IMR-90 (cell line): ENCODE measurements around the gene MPST. TPM values are rescaled to one million over a fixed set of nuclear protein-coding genes. Genes with fewer than 3 reads are reported as not detected.

Experiments
- ATAC-seq: fragments of 200-7000 bp; cut with Tn5 transposase; 2 replicates; pipeline ENCODE4 v1.9.1; 2020; ENCODE audit warnings: low read depth, mild to moderate bottlenecking, moderate library complexity
- BruUV-seq: library from RNA; stranded (reverse); fragments of 400-500 nt; replicated peaks from 2 replicates; lab custom pipeline; 2021; lab: Mats Ljungman, UMichigan
- CTCF ChIA-PET: fragments of 300-600 bp; formaldehyde crosslinking; extraction: SDS; loops from one replicate; lab custom pipeline; 2021; ENCODE audit warnings: antibody characterized with exemption; lab: Yijun Ruan, JAX
- POLR2A ChIA-PET: fragments of 300-600 bp; sonication (Branson Sonifier 250); formaldehyde crosslinking; loops from one replicate; lab custom pipeline; 2022; ENCODE audit warnings: antibody characterized with exemption; ENCODE audit not compliant: unreplicated experiment; lab: Charles Lee
- DNase-seq: peaks from one replicate; pipeline ENCODE4 v3.0.0; 2013
- H2AFZ ChIP-seq: replicated peaks from 2 replicates; pipeline ENCODE3; 2013; ENCODE audit warnings: low read length, mild to moderate bottlenecking; ENCODE audit not compliant: poor library complexity
- H2AK5ac ChIP-seq: 2 replicates; pipeline ENCODE4 v1.6.1; 2013; ENCODE audit warnings: low read depth, low read length, inconsistent platforms
- H2AK9ac ChIP-seq: replicated peaks from 2 replicates; pipeline ENCODE3; 2013; ENCODE audit warnings: mild to moderate bottlenecking, low read depth, low read length, moderate library complexity; ENCODE audit not compliant: poor library complexity
- H2BK120ac ChIP-seq: 2 replicates; pipeline ENCODE4 v1.6.1; 2013; ENCODE audit warnings: low read depth, low read length, inconsistent platforms
- H2BK15ac ChIP-seq: 3 replicates; pipeline ENCODE4 v1.6.1; 2013; ENCODE audit warnings: low read depth, low read length, inconsistent platforms
- H2BK20ac ChIP-seq: 2 replicates; pipeline ENCODE4 v1.6.1; 2013; ENCODE audit warnings: low read depth, mild to moderate bottlenecking, inconsistent platforms, low read length, moderate library complexity
- H2BK5ac ChIP-seq: 2 replicates; pipeline ENCODE4 v1.6.1; 2013; ENCODE audit warnings: mild to moderate bottlenecking, low read depth, low read length, inconsistent platforms; ENCODE audit not compliant: poor library complexity, severe bottlenecking
- H3K14ac ChIP-seq: replicated peaks from 2 replicates; pipeline ENCODE4 v1.6.1; 2013; ENCODE audit warnings: low read depth, low read length, inconsistent platforms
- H3K18ac ChIP-seq: 2 replicates; pipeline ENCODE4 v1.6.1; 2013; ENCODE audit warnings: low read depth, low read length, control low read depth
- H3K23ac ChIP-seq: 2 replicates; pipeline ENCODE4 v1.6.1; 2013; ENCODE audit warnings: low read depth, low read length, inconsistent platforms
- H3K27ac ChIP-seq: 2 replicates; pipeline ENCODE4 v1.5.1; 2013; ENCODE audit warnings: mild to moderate bottlenecking, control low read depth, low read length; ENCODE audit not compliant: insufficient read depth
- H3K27me3 ChIP-seq: 2 replicates; pipeline ENCODE4 v1.6.1; 2013; ENCODE audit warnings: low read length; ENCODE audit not compliant: control insufficient read depth, insufficient read depth
- H3K36me3 ChIP-seq: 2 replicates; pipeline ENCODE4 v1.6.1; 2013; ENCODE audit warnings: low read length, mixed read lengths; ENCODE audit not compliant: control insufficient read depth, insufficient read depth
- H3K4ac ChIP-seq: 2 replicates; pipeline ENCODE4 v1.6.1; 2013; ENCODE audit warnings: low read depth, low read length, inconsistent platforms
- H3K4me1 ChIP-seq: 2 replicates; pipeline ENCODE4 v1.6.1; 2013; ENCODE audit warnings: low read length, mixed read lengths; ENCODE audit not compliant: control insufficient read depth, insufficient read depth
- H3K4me2 ChIP-seq: 2 replicates; pipeline ENCODE4 v1.6.1; 2013; ENCODE audit warnings: low read depth, mild to moderate bottlenecking, control low read depth, low read length, moderate library complexity
- H3K4me3 ChIP-seq: 2 replicates; pipeline ENCODE4 v1.5.1; 2013; ENCODE audit warnings: low read depth, mild to moderate bottlenecking, control low read depth, low read length, moderate library complexity; ENCODE audit not compliant: insufficient read depth
- H3K56ac ChIP-seq: 2 replicates; pipeline ENCODE4 v1.6.1; 2013; ENCODE audit warnings: low read length, inconsistent platforms; ENCODE audit not compliant: insufficient read depth; ENCODE audit errors: extremely low read depth
- H3K79me1 ChIP-seq, 2 experiments: 2 replicates each; pipeline ENCODE4 v1.6.1; 2013; ENCODE audit warnings: low read length in 2 of 2, inconsistent platforms in 1 of 2, low read depth in 1 of 2
- H3K9ac ChIP-seq: 2 replicates; pipeline ENCODE4 v1.6.1; 2013; ENCODE audit warnings: low read depth, low read length, control low read depth
- H3K9me1 ChIP-seq: 2 replicates; pipeline ENCODE4 v1.6.1; 2013; ENCODE audit warnings: low read length, inconsistent platforms; ENCODE audit not compliant: insufficient read depth
- H3K9me3 ChIP-seq: 2 replicates; pipeline ENCODE4 v1.6.1; 2013; ENCODE audit warnings: low read length; ENCODE audit not compliant: control insufficient read depth, insufficient read depth
- H4K20me1 ChIP-seq: 2 replicates; pipeline ENCODE4 v1.6.1; 2013; ENCODE audit warnings: low read length, inconsistent platforms; ENCODE audit not compliant: insufficient read depth
- H4K5ac ChIP-seq: 2 replicates; pipeline ENCODE4 v1.6.1; 2013; ENCODE audit warnings: mild to moderate bottlenecking, low read depth, low read length, control low read depth
- H4K8ac ChIP-seq, 2 experiments: 2 replicates each; pipeline ENCODE4 v1.6.1; 2013; ENCODE audit warnings: low read depth in 2 of 2, low read length in 2 of 2, control low read depth in 1 of 2, inconsistent platforms in 1 of 2
- H4K91ac ChIP-seq: 2 replicates; pipeline ENCODE4 v1.6.1; 2013; ENCODE audit warnings: low read depth, low read length, inconsistent platforms; ENCODE audit not compliant: insufficient read depth
- CEBPB ChIP-seq: IDR thresholded peaks from 2 replicates; pipeline ENCODE4 v1.6.1; 2012; ENCODE audit warnings: low read depth, low read length, improper control_type of control experiment
- FOS ChIP-seq: fragments of 150-350 bp; IDR thresholded peaks from 2 replicates; pipeline ENCODE4 v1.6.1; 2016; ENCODE audit warnings: low read depth, low read length
- MAFK ChIP-seq: IDR thresholded peaks from 2 replicates; pipeline ENCODE4 v1.6.1; 2012; ENCODE audit warnings: low read depth, low read length, improper control_type of control experiment
- MAZ ChIP-seq: IDR thresholded peaks from 2 replicates; pipeline ENCODE4 v1.6.1; 2012; ENCODE audit warnings: low read depth, mild to moderate bottlenecking, low read length, improper control_type of control experiment, moderate library complexity, borderline replicate concordance
- NFE2L2 ChIP-seq: fragments of 150-350 bp; IDR thresholded peaks from 2 replicates; pipeline ENCODE4 v1.6.1; 2016; ENCODE audit warnings: low read depth, mild to moderate bottlenecking, low read length
- POLR2A ChIP-seq: IDR thresholded peaks from 2 replicates; pipeline ENCODE4 v1.6.1; 2012; ENCODE audit warnings: mild to moderate bottlenecking, low read depth, low read length
- RAD21 ChIP-seq: IDR thresholded peaks from 2 replicates; pipeline ENCODE4 v1.6.1; 2012; ENCODE audit warnings: low read length, improper control_type of control experiment
- SMC3 ChIP-seq: fragments of 150-350 bp; IDR thresholded peaks from 2 replicates; pipeline ENCODE4 v1.6.1; 2016; ENCODE audit warnings: low read depth, mild to moderate bottlenecking, antibody characterized with exemption, low read length, moderate library complexity
- WGBS, 2 experiments: methylation state at CpG; one replicate each; pipeline versions ENCODE4 v1.1.5 to v1.1.7; 2013; ENCODE audit warnings: missing lambda C conversion rate in 2 of 2; ENCODE audit not compliant: insufficient read length in 1 of 2; ENCODE audit errors: extremely low coverage in 2 of 2; 5-methylcytosine and 5-hydroxymethylcytosine counted together
- dilution Hi-C: fragments of 300-500 bp; cut with HindIII; formaldehyde crosslinking; loops from one replicate; pipeline ENCODE4 v1.14.3; 2018; ENCODE audit warnings: low sequenced_read_pairs; ENCODE audit not compliant: unreplicated experiment
- in situ Hi-C: fragments of 300-500 bp; cut with MboI; formaldehyde crosslinking; loops from 3 replicates; pipeline ENCODE4 v1.14.3; 2019; ENCODE audit warnings: low sequenced_read_pairs, inconsistent platforms, mixed read lengths
- intact Hi-C: fragments of 100-400 bp; cut with micrococcal nuclease; formaldehyde crosslinking; loops from 2 replicates; pipeline ENCODE4 v1.10.0; 2022
- polyA plus RNA-seq, 3 experiments: library from polyadenylated mRNA; depleted of rRNA; stranded (reverse); fragments of >200 nt; gene quantifications; 2 replicates each; pipeline ENCODE4 v1.2.3, GENCODE V29; 2012; ENCODE audit warnings: low replicate concordance in 1 of 3
- total RNA-seq: library from RNA; depleted of rRNA; stranded (reverse); fragments of >200 nt; gene quantifications from 2 replicates; pipeline ENCODE4 v1.2.3, GENCODE V29; 2012
- TF ChIP-seq, protein P1 (sequence below): fragments of 150-350 bp; IDR thresholded peaks from 2 replicates; pipeline ENCODE4 v1.6.1; 2017; ENCODE audit warnings: mild to moderate bottlenecking, antibody characterized with exemption, low read length, low read depth
- TF ChIP-seq, protein P2 (sequence below): conservative IDR thresholded peaks from 2 replicates; pipeline ENCODE4 v1.5.1; 2012; ENCODE audit warnings: mild to moderate bottlenecking, low read depth, low read length, improper control_type of control experiment

MPST gene
- total and polyA plus RNA-seq, 2 of the 4 experiments (the other 2 are of a cell fraction) = 19.2 to 43.0 TPM

- BruUV-seq = no TSS peak
- H4K5ac ChIP-seq = no peak overlapping the region
- H3K9me1 ChIP-seq = no peaks in the 10 kb centered on the region
- H3K9ac ChIP-seq = no peak overlapping the region
- no peak for ATAC-seq
- H2BK120ac ChIP-seq = no peak overlapping the region
- CTCF ChIA-PET = no interaction called here
- peaks cover 6% of the 10 kb centered on the region; the same call in 1 of the 2 replicates for H3K27me3 ChIP-seq
- H3K9me3 ChIP-seq = no peaks in the 10 kb centered on the region
- H3K14ac ChIP-seq = no peak overlapping the region
- no peak overlapping the region for H3K56ac ChIP-seq
- H2BK5ac ChIP-seq = no peak overlapping the region
- H3K4me1 ChIP-seq = no peaks in the 10 kb centered on the region
- dilution Hi-C loops (no loop called here), intact Hi-C loops (no loop called here), in situ Hi-C loops (no loop called here)
- no peak overlapping the region for H2BK15ac ChIP-seq
- no peaks in the 10 kb centered on the region for H3K79me1 ChIP-seq
- H2BK20ac ChIP-seq = no peak overlapping the region
- no peak overlapping the region for H2AK5ac ChIP-seq
- no peak overlapping the region for H4K91ac ChIP-seq
- no peak overlapping the region for H3K27ac ChIP-seq
- H3K18ac ChIP-seq = no peak overlapping the region
- H2AK9ac ChIP-seq = no peak overlapping the region
- no peak overlapping the region for H4K8ac ChIP-seq
- 88% methylated on average over 22 of the region's 28 CpGs; no CpG with 5 or more reads in 1 of the 2 experiments for WGBS, 2 experiments
- no peak overlapping the region for H3K4me2 ChIP-seq
- H3K36me3 ChIP-seq = peaks cover 8% of the 10 kb centered on the region
- H3K4ac ChIP-seq = no peak overlapping the region
- DNase-seq = no peak
- no peaks in the 10 kb centered on the region for H4K20me1 ChIP-seq
- TF ChIP-seq RAD21 = no peak
- TF ChIP-seq SMC3 = no peak
- TF ChIP-seq MAZ = no peak
- TF ChIP-seq, protein P1, sequence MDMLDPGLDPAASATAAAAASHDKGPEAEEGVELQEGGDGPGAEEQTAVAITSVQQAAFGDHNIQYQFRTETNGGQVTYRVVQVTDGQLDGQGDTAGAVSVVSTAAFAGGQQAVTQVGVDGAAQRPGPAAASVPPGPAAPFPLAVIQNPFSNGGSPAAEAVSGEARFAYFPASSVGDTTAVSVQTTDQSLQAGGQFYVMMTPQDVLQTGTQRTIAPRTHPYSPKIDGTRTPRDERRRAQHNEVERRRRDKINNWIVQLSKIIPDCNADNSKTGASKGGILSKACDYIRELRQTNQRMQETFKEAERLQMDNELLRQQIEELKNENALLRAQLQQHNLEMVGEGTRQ = no peak
- TF ChIP-seq POLR2A = no peak
- TF ChIP-seq, protein P2, sequence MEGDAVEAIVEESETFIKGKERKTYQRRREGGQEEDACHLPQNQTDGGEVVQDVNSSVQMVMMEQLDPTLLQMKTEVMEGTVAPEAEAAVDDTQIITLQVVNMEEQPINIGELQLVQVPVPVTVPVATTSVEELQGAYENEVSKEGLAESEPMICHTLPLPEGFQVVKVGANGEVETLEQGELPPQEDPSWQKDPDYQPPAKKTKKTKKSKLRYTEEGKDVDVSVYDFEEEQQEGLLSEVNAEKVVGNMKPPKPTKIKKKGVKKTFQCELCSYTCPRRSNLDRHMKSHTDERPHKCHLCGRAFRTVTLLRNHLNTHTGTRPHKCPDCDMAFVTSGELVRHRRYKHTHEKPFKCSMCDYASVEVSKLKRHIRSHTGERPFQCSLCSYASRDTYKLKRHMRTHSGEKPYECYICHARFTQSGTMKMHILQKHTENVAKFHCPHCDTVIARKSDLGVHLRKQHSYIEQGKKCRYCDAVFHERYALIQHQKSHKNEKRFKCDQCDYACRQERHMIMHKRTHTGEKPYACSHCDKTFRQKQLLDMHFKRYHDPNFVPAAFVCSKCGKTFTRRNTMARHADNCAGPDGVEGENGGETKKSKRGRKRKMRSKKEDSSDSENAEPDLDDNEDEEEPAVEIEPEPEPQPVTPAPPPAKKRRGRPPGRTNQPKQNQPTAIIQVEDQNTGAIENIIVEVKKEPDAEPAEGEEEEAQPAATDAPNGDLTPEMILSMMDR = no peak
- no peak for TF ChIP-seq CEBPB
- TF ChIP-seq NFE2L2 = no peak
- no peak for TF ChIP-seq MAFK
- no peak for TF ChIP-seq FOS
- H3K23ac ChIP-seq = no peak overlapping the region
- H2AFZ ChIP-seq = no peak overlapping the region
- H3K4me3 ChIP-seq = no peak overlapping the region
- POLR2A ChIA-PET = no interaction called here
Observed at GRCh38 chr22:37063431-37064420, 44.2 kb downstream of the MPST start.
